ENCODE data around the gene TMEM69. TPM values are rescaled to one million over a fixed set of nuclear protein-coding genes. Genes with fewer than 3 reads are reported as not detected.
A peak's percentile ranks its signal among the peaks of the same experiment; 100 is the strongest.

Gene TMEM69
- total and polyA plus RNA-seq, 2 of the 13 experiments (the other 11 are each of a cell fraction or from before 2014, with no cell fraction given) = 25.4 to 135 TPM

- TF ChIP-seq PRDM10 (CRISPR knock-in tag; IDR thresholded peaks at IDR 0.05; ENCODE audit: low read depth) (no peak), HNRNPH1 (optimal IDR thresholded peaks at IDR 0.05; ENCODE audit: low read depth, low read length) (no peak), ZNF143 (CRISPR knock-in tag; IDR thresholded peaks at IDR 0.05) (peak; percentile 98), ZFP1 (CRISPR knock-in tag; IDR thresholded peaks at IDR 0.05) (no peak), HOXD1 (CRISPR knock-in tag; IDR thresholded peaks at IDR 0.05) (0 out of 2 replicates have a peak, but pooled peaks have one; percentile 31), ARNT (IDR thresholded peaks at IDR 0.05) (no peak), ZBTB2 (CRISPR knock-in tag; IDR thresholded peaks at IDR 0.05; ENCODE audit: low read depth) (no peak), ZNF678 (CRISPR knock-in tag; IDR thresholded peaks at IDR 0.05) (no peak; the same call in 1 of the 2 replicates), SIN3B (IDR thresholded peaks at IDR 0.05; ENCODE audit: low read length) (no peak), HIC2 (CRISPR knock-in tag; IDR thresholded peaks at IDR 0.05; ENCODE audit: low read depth) (no peak), REL (CRISPR knock-in tag; conservative IDR thresholded peaks at IDR 0.05) (no peak), LRRFIP1 (CRISPR knock-in tag; conservative IDR thresholded peaks at IDR 0.05) (0 out of 2 replicates have a peak, but pooled peaks have one; percentile 35), ZNF616 (CRISPR knock-in tag; IDR thresholded peaks at IDR 0.05; ENCODE audit: low read depth) (no peak), XRCC5 (optimal IDR thresholded peaks at IDR 0.05; ENCODE audit: low read length) (no peak), HNRNPK (IDR thresholded peaks at IDR 0.05; ENCODE audit: low read depth, low read length, poor library complexity, severe bottlenecking) (no peak), NR0B2 (CRISPR knock-in tag; IDR thresholded peaks at IDR 0.05) (no peak), NR2F1 (CRISPR knock-in tag; IDR thresholded peaks at IDR 0.05) (no peak), ZBTB20 (CRISPR knock-in tag; IDR thresholded peaks at IDR 0.05; ENCODE audit: borderline replicate concordance, low read depth) (no peak)
Measured at GRCh38 chr1:45687014-45687753, 797 bp upstream of the TMEM69 start (continued).

Data from HepG2 (cell line).